ENCODE results near the gene ACKR3. TPM values are rescaled to one million over a fixed set of nuclear protein-coding genes. Genes with fewer than 3 reads are reported as not detected.

The ACKR3 gene
- total RNA-seq, 4 donors from 2014 or later, result 6.3 to 49.5 (median 22.2) TPM

DNA sequence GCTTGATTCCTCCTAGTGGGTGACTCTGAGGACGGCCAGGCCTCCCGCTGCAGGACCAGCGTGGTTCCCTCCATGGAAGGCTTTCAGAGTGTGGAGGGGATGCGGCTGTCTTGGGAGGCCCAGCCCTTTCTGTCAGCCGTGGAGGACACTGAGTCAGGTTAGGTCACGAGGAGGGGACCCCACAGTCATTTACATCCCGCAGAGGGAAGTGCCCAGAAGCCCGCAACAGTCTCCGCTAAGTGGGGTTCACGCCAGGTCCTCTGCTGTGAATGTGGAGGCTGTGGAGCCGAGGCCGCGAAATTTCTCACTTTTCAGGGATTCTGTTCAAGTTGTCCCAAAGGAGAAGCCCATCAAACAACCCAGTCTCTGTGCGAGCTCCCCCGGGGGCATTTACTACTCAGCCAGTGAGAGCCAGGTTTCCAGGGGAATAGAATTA lies 8.8 kb downstream of the ACKR3 start:
- H3K36me3 ChIP-seq, result peaks cover 0 to 22% (median 0%) of the 10 kb centered on the region in 3 donors
- no peak for TF ChIP-seq POLR2A (IDR thresholded peaks at IDR 0.05)
- TF ChIP-seq, protein P1, sequence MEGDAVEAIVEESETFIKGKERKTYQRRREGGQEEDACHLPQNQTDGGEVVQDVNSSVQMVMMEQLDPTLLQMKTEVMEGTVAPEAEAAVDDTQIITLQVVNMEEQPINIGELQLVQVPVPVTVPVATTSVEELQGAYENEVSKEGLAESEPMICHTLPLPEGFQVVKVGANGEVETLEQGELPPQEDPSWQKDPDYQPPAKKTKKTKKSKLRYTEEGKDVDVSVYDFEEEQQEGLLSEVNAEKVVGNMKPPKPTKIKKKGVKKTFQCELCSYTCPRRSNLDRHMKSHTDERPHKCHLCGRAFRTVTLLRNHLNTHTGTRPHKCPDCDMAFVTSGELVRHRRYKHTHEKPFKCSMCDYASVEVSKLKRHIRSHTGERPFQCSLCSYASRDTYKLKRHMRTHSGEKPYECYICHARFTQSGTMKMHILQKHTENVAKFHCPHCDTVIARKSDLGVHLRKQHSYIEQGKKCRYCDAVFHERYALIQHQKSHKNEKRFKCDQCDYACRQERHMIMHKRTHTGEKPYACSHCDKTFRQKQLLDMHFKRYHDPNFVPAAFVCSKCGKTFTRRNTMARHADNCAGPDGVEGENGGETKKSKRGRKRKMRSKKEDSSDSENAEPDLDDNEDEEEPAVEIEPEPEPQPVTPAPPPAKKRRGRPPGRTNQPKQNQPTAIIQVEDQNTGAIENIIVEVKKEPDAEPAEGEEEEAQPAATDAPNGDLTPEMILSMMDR (IDR thresholded peaks at IDR 0.05), result no peak
- H3K27me3 ChIP-seq, result no peaks in the 10 kb centered on the region
- peak overlapping the region in 2 of 4 donors; percentile 66 to 88 for H3K27ac ChIP-seq
- H3K4me1 ChIP-seq, result peaks cover 0 to 15% (median 0%) of the 10 kb centered on the region in 4 donors
- no peak overlapping the region for H3K4me3 ChIP-seq
- no peak for DNase-seq
- H3K9me3 ChIP-seq, result no peaks in the 10 kb centered on the region

DNA sequence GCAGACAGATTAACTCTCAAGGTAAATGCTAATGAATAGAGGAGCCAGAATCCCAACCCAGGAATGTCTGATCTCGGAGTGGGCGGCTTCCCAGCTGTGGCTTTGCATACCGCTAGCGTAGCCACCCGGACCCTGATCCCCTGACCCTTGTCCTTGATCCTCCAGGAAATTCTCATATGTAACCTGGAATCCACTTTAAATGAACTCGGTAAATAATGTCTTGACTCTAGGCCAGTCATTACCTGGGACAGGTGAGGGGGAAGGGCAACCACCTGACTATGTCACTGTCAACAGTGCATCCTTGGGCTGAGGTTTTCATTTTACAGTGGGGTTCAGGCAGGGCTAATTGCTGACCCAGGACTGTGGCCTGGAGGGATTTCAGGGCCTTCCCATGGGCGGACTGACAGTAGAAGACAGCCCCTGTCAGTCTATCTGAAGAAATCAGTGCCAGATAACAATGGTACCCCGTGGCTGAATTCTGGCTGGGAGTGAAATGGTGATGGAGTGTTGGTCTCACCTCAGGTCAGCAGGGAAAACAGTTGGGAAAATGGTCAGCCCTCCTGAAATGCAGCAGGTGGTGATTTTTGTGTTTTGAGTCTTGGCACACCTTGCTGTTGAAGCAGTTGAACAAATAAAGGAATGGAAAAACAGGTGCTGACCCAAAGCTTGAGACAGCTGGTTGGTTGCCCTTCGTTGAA lies 9.6 kb downstream of the ACKR3 start:
- no peaks in the 10 kb centered on the region for H3K9me3 ChIP-seq
- peak overlapping the region in 2 of 4 donors; percentile 44 to 88 for H3K27ac ChIP-seq
- H3K4me3 ChIP-seq, result no peak overlapping the region
- H3K4me1 ChIP-seq, result peaks cover 0 to 15% (median 0%) of the 10 kb centered on the region in 4 donors
- H3K36me3 ChIP-seq, result peaks cover 0 to 22% (median 0%) of the 10 kb centered on the region in 3 donors
- TF ChIP-seq POLR2A (IDR thresholded peaks at IDR 0.05), result no peak
- TF ChIP-seq, protein P1 (IDR thresholded peaks at IDR 0.05), result no peak
- DNase-seq, result no peak
- H3K27me3 ChIP-seq, result no peaks in the 10 kb centered on the region

DNA sequence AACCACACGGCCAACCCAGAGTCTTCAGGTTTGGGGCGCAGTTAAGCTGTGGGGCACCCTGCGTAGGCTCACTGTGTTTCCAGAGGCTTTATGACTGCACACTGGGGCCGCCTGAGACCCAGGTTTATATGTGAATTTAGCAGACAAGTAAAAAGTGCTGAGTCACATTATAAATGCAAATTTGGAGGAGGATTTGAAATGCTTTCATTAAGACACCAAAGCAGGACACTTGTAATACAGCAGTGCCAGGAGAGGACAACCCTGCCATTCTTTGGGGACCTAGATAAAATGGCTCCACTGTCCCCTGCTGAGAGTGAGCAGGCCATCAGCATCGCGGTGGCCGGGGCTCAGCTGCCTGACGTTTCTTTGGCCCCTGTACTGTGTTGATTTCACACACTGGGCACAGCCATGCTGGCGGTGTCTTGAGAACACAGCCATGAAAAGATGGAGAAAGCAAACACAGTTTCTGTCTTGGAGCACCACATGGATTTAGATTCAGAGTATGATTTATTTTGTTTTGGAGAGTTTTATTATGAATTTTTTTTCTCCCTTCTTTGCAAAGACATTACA lies 10.2 kb downstream of the ACKR3 start:
- Histone ChIP-seq H3K9me3 (no peaks in the 10 kb centered on the region), H3K4me3 (no peak overlapping the region), H3K36me3 (peaks cover 0 to 22% (median 0%) of the 10 kb centered on the region in 3 donors), H3K27ac (peak overlapping the region in 2 of 4 donors; percentile 39 to 44), H3K27me3 (no peaks in the 10 kb centered on the region), H3K4me1 (peaks cover 0 to 15% (median 0%) of the 10 kb centered on the region in 4 donors)
- DNase-seq, result no peak
- TF ChIP-seq, protein P1 (IDR thresholded peaks at IDR 0.05), result no peak
- TF ChIP-seq POLR2A (IDR thresholded peaks at IDR 0.05), result no peak

DNA sequence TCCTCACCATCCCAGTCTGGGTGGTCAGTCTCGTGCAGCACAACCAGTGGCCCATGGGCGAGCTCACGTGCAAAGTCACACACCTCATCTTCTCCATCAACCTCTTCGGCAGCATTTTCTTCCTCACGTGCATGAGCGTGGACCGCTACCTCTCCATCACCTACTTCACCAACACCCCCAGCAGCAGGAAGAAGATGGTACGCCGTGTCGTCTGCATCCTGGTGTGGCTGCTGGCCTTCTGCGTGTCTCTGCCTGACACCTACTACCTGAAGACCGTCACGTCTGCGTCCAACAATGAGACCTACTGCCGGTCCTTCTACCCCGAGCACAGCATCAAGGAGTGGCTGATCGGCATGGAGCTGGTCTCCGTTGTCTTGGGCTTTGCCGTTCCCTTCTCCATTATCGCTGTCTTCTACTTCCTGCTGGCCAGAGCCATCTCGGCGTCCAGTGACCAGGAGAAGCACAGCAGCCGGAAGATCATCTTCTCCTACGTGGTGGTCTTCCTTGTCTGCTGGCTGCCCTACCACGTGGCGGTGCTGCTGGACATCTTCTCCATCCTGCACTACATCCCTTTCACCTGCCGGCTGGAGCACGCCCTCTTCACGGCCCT lies 11.2 kb downstream of the ACKR3 start:
- no peak overlapping the region for H3K4me3 ChIP-seq
- H3K27ac ChIP-seq, result no peak overlapping the region
- DNase-seq, result no peak
- H3K4me1 ChIP-seq, result peaks cover 0 to 15% (median 0%) of the 10 kb centered on the region in 4 donors
- H3K36me3 ChIP-seq, result peaks cover 0 to 22% (median 0%) of the 10 kb centered on the region in 3 donors
- no peaks in the 10 kb centered on the region for H3K9me3 ChIP-seq
- H3K27me3 ChIP-seq, result no peaks in the 10 kb centered on the region
- TF ChIP-seq, protein P1 (IDR thresholded peaks at IDR 0.05), result no peak
- TF ChIP-seq POLR2A (IDR thresholded peaks at IDR 0.05), result no peak

DNA sequence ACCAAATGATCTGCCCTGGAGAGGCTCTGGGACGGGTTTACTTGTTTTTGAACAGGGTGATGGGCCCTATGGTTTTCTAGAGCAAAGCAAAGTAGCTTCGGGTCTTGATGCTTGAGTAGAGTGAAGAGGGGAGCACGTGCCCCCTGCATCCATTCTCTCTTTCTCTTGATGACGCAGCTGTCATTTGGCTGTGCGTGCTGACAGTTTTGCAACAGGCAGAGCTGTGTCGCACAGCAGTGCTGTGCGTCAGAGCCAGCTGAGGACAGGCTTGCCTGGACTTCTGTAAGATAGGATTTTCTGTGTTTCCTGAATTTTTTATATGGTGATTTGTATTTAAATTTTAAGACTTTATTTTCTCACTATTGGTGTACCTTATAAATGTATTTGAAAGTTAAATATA lies 11.9 kb downstream of the ACKR3 start:
- no peak overlapping the region for H3K27ac ChIP-seq

More for the DNA sequence above, 11.9 kb downstream of the ACKR3 start:
- Histone ChIP-seq H3K4me3 (no peak overlapping the region), H3K36me3 (peaks cover 0 to 22% (median 0%) of the 10 kb centered on the region in 3 donors), H3K4me1 (peaks cover 0 to 9% (median 0%) of the 10 kb centered on the region in 4 donors), H3K27me3 (no peaks in the 10 kb centered on the region), H3K9me3 (no peaks in the 10 kb centered on the region)
- no peak for DNase-seq
- TF ChIP-seq, protein P1 (IDR thresholded peaks at IDR 0.05), result no peak
- no peak for TF ChIP-seq POLR2A (IDR thresholded peaks at IDR 0.05)
